Measurements from ENCODE around the gene CLDN11.

DNA sequence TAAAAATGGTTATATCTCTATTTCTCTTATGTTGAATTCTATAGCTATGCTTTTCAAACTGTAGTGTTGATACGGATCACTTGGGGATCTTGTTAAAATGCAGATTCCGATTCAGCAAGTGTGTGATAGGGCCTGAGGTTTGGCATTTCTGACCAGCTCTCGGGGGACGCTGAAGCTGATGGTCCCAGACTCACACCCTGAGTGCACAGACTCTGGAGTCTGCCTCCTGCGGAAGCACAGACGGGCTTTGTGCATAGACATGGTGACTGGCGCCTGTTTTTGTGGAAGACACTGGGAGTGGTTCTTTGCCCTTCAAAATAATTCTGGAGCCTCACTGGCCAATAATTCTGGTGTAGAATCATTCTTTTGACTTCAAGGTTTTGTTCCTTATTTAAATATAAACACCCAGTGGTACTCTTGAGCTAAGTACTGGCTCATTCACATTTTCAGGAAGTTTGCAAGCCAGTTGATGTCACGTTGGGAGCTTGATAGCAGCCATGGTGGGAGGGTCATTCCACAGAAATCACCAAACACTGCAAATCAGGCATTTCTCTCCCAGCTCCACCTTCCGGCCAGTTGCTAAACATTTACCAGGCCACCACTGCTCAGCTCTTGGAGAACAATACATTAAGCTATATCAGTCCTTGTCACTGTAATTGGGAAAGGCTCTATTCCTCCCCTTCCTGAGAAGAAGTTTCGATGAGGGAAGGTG, 19.2 kb downstream of the CLDN11 start:
- TF ChIP-seq EZH2 (IDR thresholded peaks at IDR 0.05) (no peak), POLR2AphosphoS5 (IDR thresholded peaks at IDR 0.05; ENCODE audit: borderline replicate concordance, low read depth, low read length) (no peak)

All from SK-N-MC (cell line).